Measurements from ENCODE around the gene PLAAT5. TPM values are rescaled to one million over a fixed set of nuclear protein-coding genes. Genes with fewer than 3 reads are reported as not detected.

PLAAT5 gene, protein sequence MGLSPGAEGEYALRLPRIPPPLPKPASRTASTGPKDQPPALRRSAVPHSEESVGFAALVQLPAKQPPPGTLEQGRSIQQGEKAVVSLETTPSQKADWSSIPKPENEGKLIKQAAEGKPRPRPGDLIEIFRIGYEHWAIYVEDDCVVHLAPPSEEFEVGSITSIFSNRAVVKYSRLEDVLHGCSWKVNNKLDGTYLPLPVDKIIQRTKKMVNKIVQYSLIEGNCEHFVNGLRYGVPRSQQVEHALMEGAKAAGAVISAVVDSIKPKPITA
- 3.8 TPM for total RNA-seq (ENCODE audit: unreplicated experiment)
- long read RNA-seq = 0 reads

GRCh38 chr11:63490551-63491239 is at the start of gene PLAAT5:
Gene PLAAT5, minus strand, starts transcription at chr11:63491167. Its CDS starts 133 bp downstream, at chr11:63491034.
- peak; percentile 32 for DNase-seq (ENCODE audit: low spot score)
- Mint-ChIP-seq H3K9me3 (ENCODE audit: unreplicated experiment) (no peaks in the 10 kb centered on the region), H3K4me1 (ENCODE audit: unreplicated experiment) (peaks cover 14% of the 10 kb centered on the region), H3K4me3 (ENCODE audit: unreplicated experiment) (peak within 1 kb of the TSS; percentile 90), H3K27ac (ENCODE audit: unreplicated experiment) (no peak within 1 kb of the TSS), H3K27me3 (ENCODE audit: unreplicated experiment) (peaks cover 3% of the 10 kb centered on the region), H3K36me3 (ENCODE audit: low read depth, unreplicated experiment) (no peaks in the 10 kb centered on the region)
- TF ChIP-seq, protein P1, sequence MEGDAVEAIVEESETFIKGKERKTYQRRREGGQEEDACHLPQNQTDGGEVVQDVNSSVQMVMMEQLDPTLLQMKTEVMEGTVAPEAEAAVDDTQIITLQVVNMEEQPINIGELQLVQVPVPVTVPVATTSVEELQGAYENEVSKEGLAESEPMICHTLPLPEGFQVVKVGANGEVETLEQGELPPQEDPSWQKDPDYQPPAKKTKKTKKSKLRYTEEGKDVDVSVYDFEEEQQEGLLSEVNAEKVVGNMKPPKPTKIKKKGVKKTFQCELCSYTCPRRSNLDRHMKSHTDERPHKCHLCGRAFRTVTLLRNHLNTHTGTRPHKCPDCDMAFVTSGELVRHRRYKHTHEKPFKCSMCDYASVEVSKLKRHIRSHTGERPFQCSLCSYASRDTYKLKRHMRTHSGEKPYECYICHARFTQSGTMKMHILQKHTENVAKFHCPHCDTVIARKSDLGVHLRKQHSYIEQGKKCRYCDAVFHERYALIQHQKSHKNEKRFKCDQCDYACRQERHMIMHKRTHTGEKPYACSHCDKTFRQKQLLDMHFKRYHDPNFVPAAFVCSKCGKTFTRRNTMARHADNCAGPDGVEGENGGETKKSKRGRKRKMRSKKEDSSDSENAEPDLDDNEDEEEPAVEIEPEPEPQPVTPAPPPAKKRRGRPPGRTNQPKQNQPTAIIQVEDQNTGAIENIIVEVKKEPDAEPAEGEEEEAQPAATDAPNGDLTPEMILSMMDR (IDR thresholded peaks at IDR 0.05; ENCODE audit: unreplicated experiment) = no peak

GRCh38 chr11:63537293-63538101 is 46.5 kb upstream of the PLAAT5 start:
- TF ChIP-seq, protein P1 (IDR thresholded peaks at IDR 0.05; ENCODE audit: unreplicated experiment) = no peak
- H3K4me1 Mint-ChIP-seq (ENCODE audit: unreplicated experiment) = peaks cover 3% of the 10 kb centered on the region
- H3K36me3 Mint-ChIP-seq (ENCODE audit: low read depth, unreplicated experiment) = no peaks in the 10 kb centered on the region
- H3K9me3 Mint-ChIP-seq (ENCODE audit: unreplicated experiment) = no peaks in the 10 kb centered on the region
- no peak for DNase-seq (ENCODE audit: low spot score)
- peaks cover 3% of the 10 kb centered on the region for H3K27me3 Mint-ChIP-seq (ENCODE audit: unreplicated experiment)
- H3K27ac Mint-ChIP-seq (ENCODE audit: unreplicated experiment) = no peak overlapping the region
- no peak overlapping the region for H3K4me3 Mint-ChIP-seq (ENCODE audit: unreplicated experiment)

GRCh38 chr11:63536669-63537292 is 45.8 kb upstream of the PLAAT5 start, which contains the start of gene PLAAT4:
Gene PLAAT4, plus strand, starts transcription at chr11:63536808. Its CDS starts 61 bp downstream, at chr11:63536869.
- H3K4me3 Mint-ChIP-seq (ENCODE audit: unreplicated experiment) = no peak within 1 kb of the TSS
- H3K36me3 Mint-ChIP-seq (ENCODE audit: low read depth, unreplicated experiment) = no peaks in the 10 kb centered on the region
- H3K27ac Mint-ChIP-seq (ENCODE audit: unreplicated experiment) = no peak within 1 kb of the TSS
- TF ChIP-seq, protein P1 (IDR thresholded peaks at IDR 0.05; ENCODE audit: unreplicated experiment) = no peak
- H3K4me1 Mint-ChIP-seq (ENCODE audit: unreplicated experiment) = peaks cover 7% of the 10 kb centered on the region
- H3K9me3 Mint-ChIP-seq (ENCODE audit: unreplicated experiment) = no peaks in the 10 kb centered on the region
- H3K27me3 Mint-ChIP-seq (ENCODE audit: unreplicated experiment) = peaks cover 3% of the 10 kb centered on the region
- no peak for DNase-seq (ENCODE audit: low spot score)

- Mint-ChIP-seq H3K4me3 (ENCODE audit: unreplicated experiment) (no peak overlapping the region), H3K36me3 (ENCODE audit: low read depth, unreplicated experiment) (no peaks in the 10 kb centered on the region), H3K9me3 (ENCODE audit: unreplicated experiment) (no peaks in the 10 kb centered on the region), H3K27me3 (ENCODE audit: unreplicated experiment) (peaks cover 3% of the 10 kb centered on the region), H3K4me1 (ENCODE audit: unreplicated experiment) (peaks cover 7% of the 10 kb centered on the region), H3K27ac (ENCODE audit: unreplicated experiment) (no peak overlapping the region)
- TF ChIP-seq, protein P1 (IDR thresholded peaks at IDR 0.05; ENCODE audit: unreplicated experiment) = no peak
- no peak for DNase-seq (ENCODE audit: low spot score)
Measured at GRCh38 chr11:63535734-63536133, 44.8 kb upstream of the PLAAT5 start.

All from endothelial cell (in vitro differentiated cells).